ENCODE results near the gene MBOAT2. TPM values are rescaled to one million over a fixed set of nuclear protein-coding genes. Genes with fewer than 3 reads are reported as not detected.

The MBOAT2 gene
- total RNA-seq, 1 experiment from 2014 or later = 40.9 TPM

GRCh38 chr2:9008951-9009664 lies 5.6 kb upstream of the MBOAT2 start:
- Mint-ChIP-seq H3K36me3 (ENCODE audit: insufficient read depth, unreplicated experiment) (peaks cover 10% of the 10 kb centered on the region), H3K27me3 (ENCODE audit: unreplicated experiment) (no peaks in the 10 kb centered on the region), H3K4me3 (ENCODE audit: low read depth, unreplicated experiment) (no peak overlapping the region), H3K9me3 (ENCODE audit: low read depth, unreplicated experiment) (no peaks in the 10 kb centered on the region), H3K27ac (ENCODE audit: unreplicated experiment) (no peak overlapping the region), H3K4me1 (ENCODE audit: low read depth, unreplicated experiment) (peaks cover 10% of the 10 kb centered on the region)
- no TSS peak for BruUV-seq (replicated peaks)
- TF ChIP-seq CTCF (IDR thresholded peaks at IDR 0.05; ENCODE audit: unreplicated experiment) = no peak
- intact Hi-C loops (cut with micrococcal nuclease; ENCODE audit: unreplicated experiment) = no loop called here
- DNase-seq = no peak
- CTCF ChIA-PET = no interaction called here

GRCh38 chr2:9006368-9006767 lies 2.9 kb upstream of the MBOAT2 start:
- no peak for DNase-seq
- Mint-ChIP-seq H3K27me3 (ENCODE audit: unreplicated experiment) (no peaks in the 10 kb centered on the region), H3K27ac (ENCODE audit: unreplicated experiment) (no peak overlapping the region), H3K9me3 (ENCODE audit: low read depth, unreplicated experiment) (no peaks in the 10 kb centered on the region), H3K4me3 (ENCODE audit: low read depth, unreplicated experiment) (no peak overlapping the region), H3K4me1 (ENCODE audit: low read depth, unreplicated experiment) (peaks cover 10% of the 10 kb centered on the region), H3K36me3 (ENCODE audit: insufficient read depth, unreplicated experiment) (peaks cover 27% of the 10 kb centered on the region)
- intact Hi-C loops (cut with micrococcal nuclease; ENCODE audit: unreplicated experiment) = no loop called here
- CTCF ChIA-PET = no interaction called here
- no peak for TF ChIP-seq CTCF (IDR thresholded peaks at IDR 0.05; ENCODE audit: unreplicated experiment)
- BruUV-seq (replicated peaks) = no TSS peak

GRCh38 chr2:9004338-9005204 lies 1.1 kb upstream of the MBOAT2 start:
- Mint-ChIP-seq H3K9me3 (ENCODE audit: low read depth, unreplicated experiment) (no peaks in the 10 kb centered on the region), H3K4me1 (ENCODE audit: low read depth, unreplicated experiment) (peaks cover 26% of the 10 kb centered on the region), H3K27me3 (ENCODE audit: unreplicated experiment) (no peaks in the 10 kb centered on the region), H3K4me3 (ENCODE audit: low read depth, unreplicated experiment) (peak overlapping the region; percentile 92), H3K36me3 (ENCODE audit: insufficient read depth, unreplicated experiment) (peaks cover 27% of the 10 kb centered on the region), H3K27ac (ENCODE audit: unreplicated experiment) (peak overlapping the region; percentile 84)
- BruUV-seq (replicated peaks) = TSS peak; percentile 65
- no peak for TF ChIP-seq CTCF (IDR thresholded peaks at IDR 0.05; ENCODE audit: unreplicated experiment)
- DNase-seq = no peak
- CTCF ChIA-PET = interaction anchor here (0.9 kb wide), 1 partner anchor 11 kb away, joined by 3 read pairs; no protein-coding TSS in a partner anchor
- intact Hi-C loops (cut with micrococcal nuclease; ENCODE audit: unreplicated experiment) = loop anchor here (5.0 kb wide), 1 partner anchor 103 kb away; no protein-coding TSS in a partner anchor

GRCh38 chr2:9003366-9003615 lies 193 bp downstream of the MBOAT2 start:
- Mint-ChIP-seq H3K27me3 (ENCODE audit: unreplicated experiment) (no peaks in the 10 kb centered on the region), H3K27ac (ENCODE audit: unreplicated experiment) (no peak overlapping the region), H3K9me3 (ENCODE audit: low read depth, unreplicated experiment) (no peaks in the 10 kb centered on the region), H3K36me3 (ENCODE audit: insufficient read depth, unreplicated experiment) (peaks cover 27% of the 10 kb centered on the region), H3K4me1 (ENCODE audit: low read depth, unreplicated experiment) (peaks cover 39% of the 10 kb centered on the region), H3K4me3 (ENCODE audit: low read depth, unreplicated experiment) (peak overlapping the region; percentile 92)
- no peak for DNase-seq
- intact Hi-C loops (cut with micrococcal nuclease; ENCODE audit: unreplicated experiment) = loop anchor here (5.0 kb wide), 1 partner anchor 104 kb away; no protein-coding TSS in a partner anchor
- no peak for TF ChIP-seq CTCF (IDR thresholded peaks at IDR 0.05; ENCODE audit: unreplicated experiment)
- BruUV-seq (replicated peaks) = no TSS peak
- CTCF ChIA-PET = no interaction called here
